Sigmoid colon (tissue), 3 donors: ENCODE data around the gene INSRR.

Experiments used
- CTCF ChIP-seq, 4 experiments: fragments of 450-650 bp in 3 of 4; fragments of 200-600 bp in 1 of 4; IDR thresholded peaks; one replicate each; pipeline ENCODE4 v1.5.1; 2016 to 2019; ENCODE audit warnings: antibody characterized with exemption in 4 of 4, mild to moderate bottlenecking in 3 of 4, moderate library complexity in 2 of 4
- POLR2A ChIP-seq, 2 donors: fragments of 450-650 bp; IDR thresholded peaks; one replicate each; pipeline ENCODE4 v1.6.1; 2016; ENCODE audit warnings: antibody characterized with exemption in 2 of 2, mild to moderate bottlenecking in 2 of 2, moderate library complexity in 2 of 2

- TF ChIP-seq CTCF (IDR thresholded peaks at IDR 0.05) (no peak), POLR2A (IDR thresholded peaks at IDR 0.05) (no peak)
These were observed 43.5 kb downstream of the INSRR start for GRCh38 chr1:156815307-156815826.
